Neural progenitor cell (in vitro differentiated cells): Measurements from ENCODE around the gene E4F1.

Experiments used
- CTCF ChIP-seq: fragments of 200-600 bp; sonication (generic); IDR thresholded peaks from 2 replicates; pipeline ENCODE4 v1.5.1; 2017; ENCODE audit warnings: antibody characterized with exemption, mild to moderate bottlenecking
- EZH2 ChIP-seq: fragments of 200-600 bp; sonication (generic); IDR thresholded peaks from 2 replicates; pipeline ENCODE4 v1.6.1; 2017; ENCODE audit warnings: antibody characterized with exemption, mild to moderate bottlenecking, moderate library complexity
- EZH2phosphoT487 ChIP-seq: fragments of 200-600 bp; sonication (generic); IDR thresholded peaks from 2 replicates; pipeline ENCODE4 v1.6.1; 2017; ENCODE audit warnings: antibody characterized with exemption

- TF ChIP-seq CTCF (no peak), EZH2 (no peak), EZH2phosphoT487 (no peak)
Measured at GRCh38 chr16:2198283-2198682, 25.1 kb upstream of the E4F1 start.
